ENCODE measurements around the gene RPS2. TPM values are rescaled to one million over a fixed set of nuclear protein-coding genes. Genes with fewer than 3 reads are reported as not detected.
"Not testable (repeated sequence)": the region's sequence is repeated elsewhere in the genome, so short reads cannot be mapped to it uniquely, and the experiment has no call there.

RPS2 gene
- total RNA-seq, 2 experiments from 2014 or later = 5,572 to 5,598 TPM

DNA sequence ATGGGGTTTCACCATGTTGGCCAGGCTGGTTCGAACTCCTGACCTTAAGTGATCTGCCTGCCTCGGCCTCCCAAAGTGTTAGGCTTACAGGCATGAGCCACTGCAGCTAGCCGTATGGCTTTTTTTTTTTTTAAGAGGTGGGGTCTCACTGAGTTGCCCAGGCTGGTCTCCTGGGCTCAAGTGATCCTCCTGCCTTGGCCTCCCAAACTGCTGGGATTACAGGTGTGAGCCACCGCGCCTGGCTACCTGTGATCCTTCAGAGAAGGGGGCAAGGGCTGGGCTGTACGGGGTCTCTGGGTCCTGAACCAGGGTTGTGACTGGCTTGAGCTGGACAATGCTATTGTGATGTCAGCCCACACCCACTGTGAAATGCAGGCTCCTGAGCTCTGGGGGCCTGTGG, 1.8 kb upstream of the RPS2 start, which contains the start of gene RNF151:
TSS of gene RNF151 (plus strand) at position 397 of the 400 bp plus-strand sequence. CDS start 26 bp downstream, outside the sequence.
- DNase-seq (no peak), ATAC-seq (no peak)
- H3K4me1 Mint-ChIP-seq (ENCODE audit: low read depth) = peaks cover 28% of the 10 kb centered on the region
- H3K9me3 Mint-ChIP-seq = no peaks in the 10 kb centered on the region
- H3K4me3 Mint-ChIP-seq = peak within 1 kb of the TSS; percentile 98
- peak within 1 kb of the TSS; percentile 96 for H3K27ac Mint-ChIP-seq
- TF ChIP-seq CTCF (IDR thresholded peaks at IDR 0.05) = no peak
- no peaks in the 10 kb centered on the region for H3K27me3 Mint-ChIP-seq
- ChIA-PET POLR2A (interaction anchor here (0.7 to 14.3 kb wide), 7 partner anchors 18 to 194 kb away, joined by 3 to 505 read pairs (median 8); partner anchors contain the start of genes EME2, GFER, MRPS34 and MSRB1), CTCF (no interaction called here)
- peaks cover 42% of the 10 kb centered on the region for H3K36me3 Mint-ChIP-seq (ENCODE audit: low read depth)
- intact Hi-C loops (cut with micrococcal nuclease) = no loop called here

DNA sequence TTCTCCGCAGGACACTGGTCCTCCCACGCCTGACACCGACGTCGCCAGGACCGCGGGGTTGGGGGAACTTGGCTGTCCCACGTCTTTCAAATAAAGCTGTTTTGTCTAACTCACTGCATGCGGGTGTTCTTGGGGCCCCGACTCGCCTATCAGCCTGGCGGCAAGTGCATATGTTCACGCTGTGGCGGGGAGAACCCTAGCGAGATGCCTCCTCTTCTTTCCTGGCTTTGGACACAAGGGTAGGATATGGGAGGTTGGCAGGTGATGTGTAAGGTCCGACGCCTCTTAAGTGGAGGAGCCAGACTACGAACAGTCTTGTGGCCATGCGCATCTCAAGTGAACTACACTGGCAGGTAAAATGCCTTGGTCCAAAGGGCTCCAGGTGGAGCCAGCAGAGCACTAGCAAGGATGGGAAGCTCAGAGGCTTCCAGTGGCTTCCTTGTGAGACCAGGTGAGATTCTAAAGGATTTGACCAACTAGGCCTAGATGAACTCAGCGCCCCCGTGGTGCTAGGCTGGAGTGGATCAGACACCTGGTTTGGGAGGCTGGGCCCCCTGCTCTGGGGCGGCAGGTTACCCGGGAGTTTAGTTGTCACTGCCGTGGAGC, 873 bp upstream of the RPS2 start:
- peaks cover 49% of the 10 kb centered on the region for H3K36me3 Mint-ChIP-seq (ENCODE audit: low read depth)
- H3K27me3 Mint-ChIP-seq = no peaks in the 10 kb centered on the region
- H3K27ac Mint-ChIP-seq = peak overlapping the region; percentile 96
- no peaks in the 10 kb centered on the region for H3K9me3 Mint-ChIP-seq
- ChIA-PET POLR2A (interaction anchor here (0.7 to 14.3 kb wide), 24 partner anchors 10 to 250 kb away, joined by 3 to 505 read pairs (median 4); partner anchors contain the start of genes EME2, GFER, MRPS34 and MSRB1), CTCF (interaction anchor here (1.0 to 1.4 kb wide), 2 partner anchors 19 to 38 kb away, joined by 3 to 4 read pairs; partner anchors contain the start of gene GFER)
- DNase-seq (peak; percentile 31), ATAC-seq (no peak)
- intact Hi-C loops (cut with micrococcal nuclease) = no loop called here
- no peak for TF ChIP-seq CTCF (IDR thresholded peaks at IDR 0.05)
- H3K4me1 Mint-ChIP-seq (ENCODE audit: low read depth) = peaks cover 31% of the 10 kb centered on the region
- H3K4me3 Mint-ChIP-seq = peak overlapping the region; percentile 98

GRCh38 chr16:1963806-1964505, 670 bp downstream of the RPS2 start:
- DNase-seq (peak; percentile 40), ATAC-seq (no peak)
- H3K9me3 Mint-ChIP-seq = no peaks in the 10 kb centered on the region
- H3K36me3 Mint-ChIP-seq (ENCODE audit: low read depth) = peaks cover 56% of the 10 kb centered on the region
- H3K27ac Mint-ChIP-seq = peak overlapping the region; percentile 96
- intact Hi-C loops (cut with micrococcal nuclease) = no loop called here
- peak overlapping the region; percentile 98 for H3K4me3 Mint-ChIP-seq
- POLR2A ChIA-PET = interaction anchor here (0.5 to 14.3 kb wide), 29 partner anchors 9 to 804 kb away, joined by 3 to 505 read pairs (median 4); partner anchors contain the start of genes GFER, MEIOB, MSRB1 and NOXO1
- CTCF ChIA-PET = interaction anchor here (0.9 to 1.4 kb wide), 3 partner anchors 17 to 192 kb away, joined by 3 to 4 read pairs (median 3); partner anchors contain the start of genes GFER and TRAF7
- no peaks in the 10 kb centered on the region for H3K27me3 Mint-ChIP-seq
- H3K4me1 Mint-ChIP-seq (ENCODE audit: low read depth) = peaks cover 36% of the 10 kb centered on the region
- TF ChIP-seq CTCF (IDR thresholded peaks at IDR 0.05) = no peak

- H3K9me3 Mint-ChIP-seq; ATAC-seq; CTCF ChIA-PET; intact Hi-C loops (cut with micrococcal nuclease); H3K27me3 Mint-ChIP-seq: not testable (repeated sequence)
- Mint-ChIP-seq H3K4me1 (ENCODE audit: low read depth) (peaks cover 37% of the 10 kb centered on the region), H3K27ac (peak overlapping the region; percentile 96), H3K4me3 (peak overlapping the region; percentile 98), H3K36me3 (ENCODE audit: low read depth) (peaks cover 56% of the 10 kb centered on the region)
- POLR2A ChIA-PET = interaction anchor here (0.6 to 14.3 kb wide), 11 partner anchors 9 to 396 kb away, joined by 3 to 505 read pairs (median 9); partner anchors contain the start of genes FAHD1, GFER, MSRB1 and NOXO1
- DNase-seq = peak; percentile 13
These were observed 2.2 kb downstream of the RPS2 start for GRCh38 chr16:1962161-1963153.

Measured in activated CD8-positive, alpha-beta T cell treated with anti-CD3 and anti-CD28 coated beads for 36 hours (primary cell).